CD4-positive, alpha-beta T cell treated with Interleukin-21 for 1 hour (primary cell): ENCODE results near the gene RAB6B.

Experiments
- DNase-seq: peaks from one replicate; pipeline ENCODE4 v3.0.0-alpha.2; 2020

The RAB6B gene

DNA sequence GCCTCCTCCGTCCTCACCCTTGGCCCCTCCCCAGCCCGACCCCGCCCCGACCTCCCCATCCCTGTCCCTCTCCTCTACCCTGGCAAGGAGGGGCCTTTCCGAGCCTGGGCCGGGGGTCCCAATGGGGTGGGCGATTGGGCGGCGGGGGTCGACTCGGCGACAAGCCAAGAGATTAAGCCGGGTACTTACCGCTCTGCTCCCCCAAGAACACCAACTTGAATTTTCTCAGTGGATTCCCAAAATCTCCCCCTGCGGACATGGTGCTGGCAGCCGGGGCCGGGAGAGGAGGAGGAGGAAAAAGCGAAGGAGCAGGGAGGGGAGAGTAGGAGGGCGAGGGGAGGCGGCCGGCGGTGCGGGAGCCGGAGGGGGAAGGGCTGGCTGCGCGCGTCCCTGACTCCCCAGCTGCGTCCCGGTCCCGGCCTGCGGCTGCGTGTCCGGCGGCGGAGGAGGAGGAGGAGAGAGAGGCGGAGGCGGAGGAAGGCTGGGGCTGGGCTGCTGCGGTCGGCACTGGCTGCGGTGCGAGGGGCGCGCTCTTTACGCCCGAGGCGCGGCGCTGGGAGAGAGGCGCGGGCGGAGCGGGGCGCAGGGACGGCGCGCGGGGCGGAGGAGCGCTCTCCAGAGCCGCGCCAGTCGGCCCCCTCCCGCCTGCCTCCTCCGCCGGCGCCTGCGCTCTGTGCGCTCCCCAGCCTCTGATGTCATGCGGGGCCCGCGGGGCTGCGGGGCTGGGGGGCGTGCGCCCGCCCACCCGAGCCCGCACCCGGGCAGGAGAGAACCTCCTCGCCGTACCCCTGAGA, at the start of gene RAB6B:
RAB6B (minus strand) TSS at position 675 of the 794 bp plus-strand sequence; CDS start at position 259, 416 bp downstream.
- DNase-seq = no peak

DNA sequence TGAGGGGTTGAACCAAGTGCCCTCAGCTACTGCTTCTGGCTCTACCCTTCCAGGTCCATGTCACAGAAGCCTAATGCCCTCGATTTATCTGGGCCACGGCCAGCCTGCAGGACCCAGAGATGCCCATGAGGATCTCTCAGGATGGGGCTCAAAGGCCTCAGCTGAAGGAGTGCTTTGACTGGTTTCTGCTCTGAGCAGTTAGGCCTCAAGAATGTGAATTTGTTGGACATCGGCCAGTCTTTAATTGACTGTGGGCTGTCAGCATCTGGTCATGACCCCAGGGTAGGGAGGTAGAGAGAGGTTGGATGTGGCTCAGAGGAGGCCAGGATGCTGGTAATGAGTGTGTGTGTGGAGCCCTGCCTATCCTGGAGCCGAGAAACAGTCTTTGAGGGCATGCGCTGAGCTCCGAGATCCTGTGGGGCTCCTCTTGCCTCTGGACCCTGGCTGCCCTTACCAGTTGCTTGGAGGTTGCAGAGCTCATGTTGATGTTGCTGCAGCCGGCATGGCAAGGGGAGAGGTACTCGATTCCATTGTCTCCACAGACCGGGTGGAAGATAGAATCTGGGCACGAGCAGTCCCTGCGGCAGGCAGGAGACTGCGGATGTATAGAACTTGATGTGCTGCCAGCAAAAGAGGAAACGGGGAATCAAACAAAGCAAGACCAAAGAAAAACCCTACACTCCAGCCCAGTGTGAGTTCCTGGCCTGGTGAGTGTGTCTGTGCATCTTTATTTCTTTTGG, 49.1 kb upstream of the RAB6B start:
- DNase-seq = no peak

DNA sequence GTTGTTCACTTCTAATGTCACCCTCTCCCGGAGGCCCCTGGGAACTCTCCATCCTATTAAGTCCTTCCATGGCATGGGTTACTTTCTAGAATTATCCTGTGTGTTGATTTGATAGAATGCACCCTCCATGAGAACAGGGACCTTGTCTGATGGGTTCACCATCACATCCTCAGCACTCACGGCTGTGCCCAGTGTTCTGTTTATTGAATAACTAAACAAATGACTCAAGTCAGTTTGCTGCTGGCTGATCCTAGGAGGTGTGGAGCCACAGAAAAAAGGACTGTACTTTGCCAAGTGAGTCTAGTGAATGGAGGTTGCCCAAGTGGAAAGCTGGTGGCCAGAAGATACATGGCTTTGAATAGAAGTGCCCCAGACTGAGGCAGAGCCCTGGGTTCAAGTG, 48.5 kb upstream of the RAB6B start:
- no peak for DNase-seq

DNA sequence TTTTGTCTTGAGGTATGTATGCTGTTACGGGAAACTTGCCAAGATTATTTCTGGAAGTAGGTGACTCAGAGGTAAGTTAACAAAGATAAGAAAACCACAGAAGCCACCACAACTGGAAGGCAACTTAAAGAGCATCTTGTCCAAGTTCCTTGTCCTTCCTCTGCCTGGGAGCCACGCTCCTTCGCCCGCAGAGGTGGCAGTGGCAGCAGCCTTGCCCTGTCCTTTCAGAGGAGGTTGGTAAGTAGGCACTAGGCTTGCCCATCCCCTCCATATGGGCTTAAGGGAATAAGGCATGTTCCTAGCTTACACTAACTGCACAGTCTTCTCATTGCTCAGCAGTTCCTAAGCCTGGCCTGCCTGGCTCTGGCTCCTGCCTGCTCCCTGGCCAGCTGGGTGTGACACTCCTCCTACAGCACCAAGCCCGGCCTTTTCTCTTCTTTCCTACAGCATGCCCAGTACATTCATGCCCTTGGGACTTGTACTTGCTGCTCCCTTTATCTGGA, 48.0 kb upstream of the RAB6B start:
- no peak for DNase-seq

DNA sequence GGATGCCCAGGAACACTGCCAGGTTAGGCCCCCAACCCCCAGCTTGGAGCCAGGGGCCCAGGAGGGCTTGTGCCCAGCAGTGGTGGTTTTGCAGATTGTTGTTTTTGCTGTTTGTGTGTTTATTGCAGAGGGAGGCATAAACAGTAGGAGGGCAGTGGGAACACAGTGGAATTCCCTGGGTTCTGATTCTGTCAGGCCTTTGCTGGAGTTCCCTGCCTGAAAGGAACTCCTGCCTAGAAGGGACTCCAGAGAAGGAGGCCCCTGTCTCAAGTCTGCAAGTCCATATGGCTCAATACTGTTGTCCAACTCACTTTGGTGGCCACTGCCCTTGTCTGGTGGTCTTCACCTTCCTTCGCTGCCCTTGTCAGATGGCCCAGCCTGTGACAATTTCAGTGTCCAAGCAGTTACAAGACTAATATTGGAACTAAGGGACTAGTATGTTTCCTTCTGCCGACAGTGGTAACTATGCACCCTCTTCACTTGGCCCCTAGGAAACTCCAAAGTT, 47.4 kb upstream of the RAB6B start:
- DNase-seq = no peak

DNA sequence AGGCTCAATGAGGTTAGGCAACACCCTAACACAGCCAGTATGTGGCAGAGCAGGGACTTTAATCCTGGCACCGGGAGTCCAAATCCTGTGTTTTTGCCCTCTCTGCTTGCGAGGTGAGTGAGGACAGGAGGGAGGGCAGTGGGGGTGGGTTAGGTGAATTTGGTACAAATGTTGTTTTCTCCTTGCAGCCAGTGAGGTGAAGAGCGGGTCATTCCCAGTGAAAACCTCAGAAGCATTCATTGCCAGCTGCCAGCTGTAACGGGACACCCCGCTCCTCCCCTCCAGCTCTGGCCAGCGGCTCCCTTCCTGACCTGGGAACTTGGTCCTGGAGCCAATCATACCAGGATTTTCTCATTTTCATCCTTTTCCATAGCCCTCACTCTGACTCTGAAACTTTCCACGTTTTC, 45.7 kb upstream of the RAB6B start:
- no peak for DNase-seq

DNA sequence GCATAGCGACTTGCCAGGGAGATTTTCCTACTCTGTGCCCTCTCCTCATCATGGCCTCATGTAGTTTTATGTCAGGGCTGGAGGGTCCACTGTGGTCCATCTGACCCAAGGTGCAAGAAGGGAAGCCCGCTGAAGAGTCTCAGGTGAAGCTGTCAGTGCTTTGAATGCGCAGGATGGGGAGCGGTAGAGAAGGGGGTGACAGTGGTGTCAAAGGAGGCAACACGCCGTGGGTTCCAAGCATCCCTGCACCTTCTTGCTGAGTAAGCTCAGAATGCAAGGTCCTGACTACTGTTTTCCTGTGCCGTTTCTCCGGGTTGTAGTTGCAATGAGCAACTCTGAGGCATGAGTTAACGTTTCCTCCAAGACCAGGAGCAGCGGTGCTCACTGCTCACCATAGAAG, 44.9 kb upstream of the RAB6B start:
- DNase-seq = no peak

DNA sequence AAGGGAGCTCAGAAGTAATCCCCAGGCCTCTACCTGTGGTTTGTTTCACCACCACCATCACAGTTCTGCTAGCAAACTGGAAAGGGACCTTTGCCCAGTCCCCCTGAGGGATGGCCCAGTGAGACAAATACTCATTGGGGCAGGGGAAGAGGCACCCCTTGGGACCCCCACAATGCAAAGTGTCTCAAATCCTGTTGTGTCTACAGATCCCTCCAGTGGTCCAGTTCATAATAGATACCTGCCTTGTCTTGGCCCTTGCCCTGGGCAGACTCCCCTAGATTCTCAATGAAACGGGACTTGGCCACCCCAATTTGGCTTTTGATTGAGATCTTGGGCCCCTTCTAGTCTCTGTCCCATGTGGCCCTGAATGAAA, 43.8 kb upstream of the RAB6B start:
- no peak for DNase-seq

DNA sequence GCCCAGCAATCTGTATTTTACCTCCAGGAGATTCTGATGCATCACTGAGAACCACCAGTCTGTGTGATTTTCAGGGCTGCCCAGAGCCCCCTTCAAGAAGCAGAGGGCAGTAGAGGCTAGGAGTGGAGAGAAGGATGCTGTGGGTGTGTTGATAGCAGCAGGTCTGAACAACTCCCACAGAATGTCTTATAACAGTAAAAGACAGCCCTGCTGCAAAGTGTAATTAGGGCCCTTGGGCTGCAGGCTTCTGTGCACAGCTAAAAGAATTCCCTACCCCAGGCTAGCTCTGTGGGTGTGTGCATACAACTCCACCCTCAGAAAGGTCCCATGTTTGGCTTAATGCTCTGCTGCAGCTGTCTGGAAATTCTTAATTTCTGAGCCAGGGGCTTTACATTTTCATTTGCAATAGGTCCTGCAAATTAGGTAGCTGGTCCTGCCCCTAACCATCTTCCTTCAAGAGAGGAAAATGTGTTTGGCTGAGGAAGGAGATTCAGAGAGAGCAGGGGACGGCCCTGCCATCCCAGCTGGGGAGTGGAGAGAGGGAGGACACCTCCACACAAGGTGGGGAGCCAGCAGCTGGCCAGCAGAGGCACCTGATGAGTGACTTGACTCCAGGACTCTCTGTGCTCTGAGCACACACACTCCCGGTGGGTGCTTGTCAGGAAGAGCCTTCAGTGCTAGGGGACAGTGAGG, 43.2 kb upstream of the RAB6B start:
- DNase-seq = no peak

DNA sequence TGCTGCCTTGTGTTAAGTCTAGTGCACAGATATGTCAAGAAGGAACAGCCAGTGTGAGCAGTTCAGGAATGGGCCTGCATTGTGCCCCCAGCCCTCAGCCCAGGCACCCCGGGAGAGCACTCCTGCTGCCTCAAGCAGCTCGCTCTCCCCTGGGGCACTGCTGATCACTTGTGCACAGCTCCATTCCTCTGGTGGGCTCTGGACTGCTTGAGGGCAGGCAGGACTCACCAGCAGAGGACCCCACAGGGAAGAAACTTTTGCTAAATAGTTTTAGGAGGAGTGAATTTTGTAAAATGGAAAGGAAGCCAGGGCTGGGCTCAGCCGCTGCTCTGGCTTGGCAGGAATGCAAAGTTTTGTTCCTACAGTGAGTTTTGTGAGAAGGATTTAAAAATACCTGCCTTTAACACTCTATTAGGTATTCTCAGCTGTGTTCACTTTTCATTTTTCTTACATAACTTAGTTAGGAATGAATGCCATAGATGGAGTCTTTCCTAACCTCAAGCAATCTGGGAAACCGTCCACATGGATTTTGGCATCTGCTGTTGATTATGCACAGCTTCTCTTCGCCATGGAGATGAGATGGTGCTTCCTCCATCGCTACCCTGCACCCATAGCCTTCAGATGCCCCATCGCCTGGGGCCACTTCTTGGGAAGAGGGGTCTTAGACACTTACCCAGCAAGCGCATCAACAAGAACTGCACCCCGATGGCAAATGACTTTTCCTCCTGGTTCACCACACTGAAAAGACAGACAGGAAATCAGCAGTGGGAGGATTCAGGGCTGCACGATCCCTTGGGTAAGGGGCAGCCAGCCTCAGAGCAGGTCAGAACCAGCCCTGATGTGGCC, 42.3 kb upstream of the RAB6B start:
- no peak for DNase-seq

DNA sequence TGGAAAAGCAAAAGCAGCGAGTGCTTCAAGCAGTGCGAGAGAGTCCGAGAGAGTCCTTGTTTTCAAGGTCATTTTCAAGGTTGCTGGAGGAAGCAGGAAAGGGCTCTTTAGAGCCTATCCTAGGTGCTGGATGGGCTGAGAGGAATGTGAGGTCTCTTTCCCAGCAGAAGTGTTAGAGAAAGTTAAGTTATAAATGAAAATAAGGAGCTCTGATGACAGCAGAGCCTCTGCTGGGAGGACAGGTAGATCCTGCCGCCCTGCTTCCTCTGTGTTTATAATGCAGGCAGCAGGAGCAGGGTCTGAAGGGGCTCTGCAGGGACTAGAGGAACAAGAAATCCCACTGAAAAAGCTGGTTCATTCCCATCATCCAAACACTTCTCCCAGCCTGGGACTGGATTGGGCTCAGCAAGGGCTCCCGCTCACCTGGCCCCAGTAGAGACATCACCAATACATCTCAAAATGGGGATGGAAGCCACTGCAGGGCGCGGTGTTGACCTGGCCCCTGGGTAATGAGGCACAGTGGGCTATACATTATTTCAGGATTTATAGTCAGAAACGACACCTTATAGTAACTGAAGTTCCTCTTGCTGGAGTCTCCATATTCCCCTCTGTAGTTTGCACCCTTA, 41.5 kb upstream of the RAB6B start:
- DNase-seq = no peak

DNA sequence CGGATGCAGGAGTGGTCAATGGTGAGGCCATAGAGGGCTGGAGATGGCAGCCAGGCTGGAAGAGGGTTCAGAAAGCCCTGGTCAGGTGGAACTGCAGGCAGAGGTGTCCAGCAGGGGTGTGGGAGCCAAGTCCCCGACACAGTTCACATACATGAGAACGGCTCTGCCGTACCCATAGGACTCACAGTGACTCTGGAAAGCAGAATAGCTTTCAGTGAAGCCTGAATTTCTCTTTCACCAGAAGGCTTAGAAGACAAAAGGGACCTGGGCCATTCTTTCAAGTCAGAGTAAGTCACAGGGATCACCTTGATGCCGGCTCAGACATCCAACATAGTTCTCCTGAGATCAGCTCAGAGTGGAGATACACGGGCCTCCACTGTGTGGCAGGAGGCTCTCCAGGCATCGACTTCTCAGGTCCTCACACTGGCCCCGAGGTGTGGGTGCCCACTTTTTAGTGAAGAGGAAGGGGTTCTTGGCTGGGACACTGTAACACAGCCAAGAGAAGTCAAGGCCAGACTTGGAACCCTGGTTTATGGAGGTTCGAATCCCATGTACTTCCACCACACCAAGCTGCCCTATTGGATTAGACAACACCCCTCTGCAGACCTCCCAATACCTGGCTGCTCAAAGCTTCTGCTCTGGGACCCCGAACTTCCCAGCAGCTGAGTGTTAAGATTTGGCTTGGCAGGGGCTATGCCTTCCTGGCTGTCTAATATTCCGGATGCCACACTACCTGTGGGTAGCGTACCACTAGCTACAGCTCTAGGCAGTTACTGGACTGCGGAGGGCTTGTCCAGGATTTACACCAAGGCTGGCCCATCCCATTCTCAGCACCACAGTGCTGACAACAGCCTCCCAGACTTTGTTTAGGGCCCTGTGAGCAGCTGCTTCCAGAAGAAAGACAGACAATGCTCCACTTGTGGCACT, 40.4 kb upstream of the RAB6B start:
- no peak for DNase-seq

DNA sequence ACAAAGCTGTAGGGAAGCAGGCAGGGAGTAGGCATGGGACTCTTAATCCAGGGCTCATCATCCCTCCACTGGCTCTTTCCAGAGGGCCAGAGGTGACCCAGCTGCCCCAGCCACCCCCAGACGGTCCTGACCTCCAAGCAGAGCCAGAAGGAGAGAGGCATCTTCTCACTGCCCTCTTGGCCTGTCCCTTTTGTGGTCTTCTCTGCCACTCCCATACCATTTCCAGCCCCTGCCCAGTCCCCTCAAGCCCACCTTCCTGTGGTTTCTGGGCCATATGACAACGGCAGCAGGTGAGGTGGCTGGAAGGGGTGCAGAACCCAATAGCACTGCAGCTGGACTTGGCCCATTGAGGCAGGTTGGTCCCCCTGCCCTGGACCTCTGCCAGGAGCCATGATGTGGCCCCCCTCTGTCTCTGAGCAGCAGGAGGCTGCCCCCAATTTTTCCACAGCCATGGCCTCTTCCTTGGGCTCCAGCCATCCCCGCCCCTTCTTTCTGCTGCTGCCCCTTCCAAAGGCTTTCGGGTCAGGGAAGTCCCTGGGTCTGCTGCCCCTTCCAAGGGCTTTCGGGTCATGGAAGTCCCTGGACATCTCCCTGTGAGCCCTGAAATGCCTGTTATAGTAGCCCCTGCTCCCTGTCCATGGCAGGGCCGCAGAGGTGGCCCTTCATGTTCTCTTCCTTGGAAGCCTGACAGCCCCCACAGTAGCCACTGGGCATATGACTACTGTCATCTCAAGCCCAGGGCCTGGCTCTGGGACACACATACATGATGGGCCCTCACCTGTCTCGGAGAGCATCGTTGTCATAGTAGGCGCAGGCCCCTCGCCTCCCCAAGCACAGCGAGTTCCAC, 39.5 kb upstream of the RAB6B start:
- DNase-seq = no peak

DNA sequence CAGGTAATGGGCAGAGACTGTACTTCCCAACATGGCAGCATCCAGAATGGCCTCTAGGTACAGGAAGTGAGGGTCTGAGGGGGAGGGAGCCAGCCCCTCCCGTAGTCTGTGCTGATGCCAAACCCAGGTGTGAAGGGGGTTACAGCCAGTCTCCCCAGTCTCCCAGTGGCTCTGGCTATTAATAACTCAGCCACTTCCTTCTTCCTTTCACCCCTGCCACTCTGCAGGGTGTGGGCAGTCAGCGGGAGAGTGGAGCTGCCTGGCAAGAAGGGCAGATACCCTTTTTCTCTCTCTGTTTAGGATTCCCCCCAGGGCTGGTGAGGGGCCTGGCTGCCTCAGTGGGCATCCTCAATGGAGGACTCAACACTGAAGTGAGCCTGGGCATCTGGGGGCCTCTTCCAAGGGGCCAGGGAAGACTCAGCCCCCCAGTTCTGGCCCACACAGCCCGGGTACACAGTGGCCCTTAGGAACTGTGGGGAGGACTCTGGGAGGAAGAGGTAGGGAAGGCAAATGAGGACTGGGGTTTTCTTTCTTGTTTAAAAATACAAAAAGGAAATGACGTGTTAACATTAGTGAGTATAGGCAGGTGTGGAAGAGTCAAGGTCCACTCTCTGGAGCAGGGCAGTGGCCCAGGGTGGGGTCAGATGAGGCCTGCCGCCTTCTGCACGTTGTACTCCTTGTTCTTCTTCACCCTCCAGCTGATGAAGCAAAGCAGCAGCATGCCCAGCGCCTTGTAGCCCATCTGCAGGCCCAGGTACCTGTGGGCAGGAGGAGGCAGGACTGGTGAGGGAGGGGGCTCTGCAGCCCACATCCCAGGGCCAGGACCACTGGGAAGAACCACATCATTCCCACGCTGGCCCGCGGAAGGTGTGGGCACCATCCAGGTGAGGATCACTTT, 38.6 kb upstream of the RAB6B start:
- DNase-seq = no peak

DNA sequence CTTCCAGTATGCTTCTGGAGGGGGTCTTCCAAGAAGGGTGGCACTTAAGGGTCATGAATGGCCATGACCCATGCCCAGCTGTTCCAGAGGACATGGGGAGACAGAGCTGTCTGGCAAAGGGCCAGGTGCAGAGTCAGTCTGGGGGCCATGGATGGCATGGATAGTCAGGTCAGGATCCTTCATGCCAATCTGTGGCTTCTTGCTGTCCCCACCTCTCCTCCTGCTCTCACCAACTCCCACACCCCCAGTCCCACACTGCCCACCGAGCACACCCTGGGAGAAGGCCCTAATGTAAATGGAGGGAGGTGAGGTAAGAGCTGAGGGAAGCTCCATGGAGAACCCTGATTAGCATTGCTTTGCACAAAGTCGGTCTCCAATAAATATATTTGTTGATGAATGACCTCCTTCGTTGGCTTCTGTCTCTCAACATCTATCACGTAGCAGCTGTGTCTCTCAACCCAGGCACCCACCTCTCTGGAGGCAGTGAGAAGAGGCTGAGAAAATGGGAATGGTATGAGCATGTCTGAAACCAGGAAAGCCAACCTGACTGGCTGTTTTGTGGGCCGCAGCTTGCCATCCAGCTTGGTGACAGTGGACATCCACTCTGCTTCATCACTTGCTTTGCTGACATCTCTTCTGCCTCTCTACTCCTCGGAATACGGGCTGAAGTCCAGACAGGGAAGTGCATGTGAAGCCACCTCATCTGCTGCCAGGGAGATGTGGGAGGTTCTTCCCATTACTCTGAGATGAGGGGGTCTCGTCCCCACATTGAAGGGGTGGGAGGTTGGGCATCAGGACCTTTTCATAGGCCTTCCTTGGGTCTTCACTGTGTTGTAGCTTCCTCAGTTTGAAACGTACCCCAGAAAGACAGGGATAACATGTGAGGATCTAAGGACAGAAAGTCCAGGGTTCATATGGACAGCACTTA, 37.7 kb upstream of the RAB6B start:
- no peak for DNase-seq

DNA sequence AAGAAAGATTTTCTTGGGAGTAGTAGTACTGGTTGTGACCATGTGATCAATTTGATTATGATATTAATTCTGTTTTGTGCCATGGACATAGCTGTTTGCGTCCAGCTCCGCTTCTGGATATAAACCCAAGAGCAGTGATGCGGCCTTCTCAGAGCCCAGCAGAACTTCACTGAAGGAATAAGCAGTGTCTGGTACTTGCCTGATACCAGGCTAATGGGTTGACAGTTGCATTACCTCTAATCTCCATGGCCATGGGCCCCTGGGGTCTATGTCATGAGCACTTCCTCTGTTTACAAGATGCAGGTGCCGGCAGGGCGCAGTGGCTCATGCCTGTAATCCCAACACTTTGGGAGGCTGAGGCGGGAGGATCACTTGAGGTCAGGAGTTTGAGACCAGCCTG, 36.3 kb upstream of the RAB6B start:
- DNase-seq = no peak

DNA sequence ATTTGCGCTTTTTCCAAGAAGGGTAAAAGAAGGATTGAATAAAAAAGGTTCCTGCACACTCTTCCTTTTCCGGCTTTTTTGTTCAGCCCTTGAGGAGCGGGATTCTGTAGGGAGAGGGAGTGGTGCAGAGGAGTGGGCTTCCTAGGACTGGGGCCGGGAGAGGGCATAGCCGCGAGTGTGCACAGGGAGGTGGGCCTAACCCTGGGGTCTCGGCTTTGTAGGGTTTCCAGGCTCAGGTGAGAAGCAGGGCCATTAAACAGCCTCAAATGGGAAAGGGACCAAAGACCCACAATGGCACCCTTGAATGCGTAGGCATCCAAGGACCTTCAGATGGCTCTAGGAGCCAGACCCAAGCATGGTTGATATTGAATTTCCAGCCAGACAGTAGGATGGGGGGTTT, 35.4 kb upstream of the RAB6B start:
- DNase-seq = no peak
